HG03159 (cell line): ENCODE data around the gene C14orf119.

Source experiments
- ATAC-seq: cut with Tn5 transposase; IDR thresholded peaks from one replicate; pipeline ENCODE4 v1.9.1; 2021; ENCODE audit warnings: mild to moderate bottlenecking, moderate library complexity; ENCODE audit not compliant: unreplicated experiment

The C14orf119 gene

DNA sequence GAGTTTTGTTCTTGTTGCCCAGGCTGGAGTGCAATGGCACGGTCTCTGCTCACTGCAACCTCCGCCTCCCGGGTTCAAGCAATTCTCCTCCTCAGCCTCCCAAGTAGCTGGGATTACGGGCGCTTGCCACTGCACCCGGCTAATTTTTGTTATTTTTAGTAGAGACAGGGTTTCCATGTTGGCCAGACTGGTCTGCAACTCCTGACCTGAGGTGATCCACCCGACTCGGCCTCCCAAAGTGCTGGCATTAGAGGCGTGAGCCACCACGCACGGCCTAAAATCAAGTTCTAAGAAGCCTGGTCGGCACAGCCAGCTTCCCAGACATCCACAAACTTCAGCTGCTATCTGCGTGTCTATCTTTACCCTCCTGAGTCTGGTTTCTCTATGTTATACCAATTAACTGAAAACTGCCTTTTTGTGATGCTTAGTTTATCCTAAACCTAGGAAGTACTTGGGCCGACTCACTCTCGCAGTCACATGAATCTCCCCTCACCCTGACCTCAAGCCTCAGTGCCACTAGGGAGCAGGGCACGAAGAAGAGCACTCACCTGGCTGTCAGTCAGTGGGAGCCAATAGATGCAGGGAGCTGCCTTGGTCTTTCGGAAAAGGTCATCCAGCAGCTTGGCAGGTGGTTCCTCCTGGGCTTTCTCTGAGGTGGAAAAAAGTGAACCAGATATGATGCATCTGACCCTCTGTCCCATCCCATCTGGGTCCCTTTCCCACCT is 34.6 kb upstream of the C14orf119 start:
- ATAC-seq = no peak

DNA sequence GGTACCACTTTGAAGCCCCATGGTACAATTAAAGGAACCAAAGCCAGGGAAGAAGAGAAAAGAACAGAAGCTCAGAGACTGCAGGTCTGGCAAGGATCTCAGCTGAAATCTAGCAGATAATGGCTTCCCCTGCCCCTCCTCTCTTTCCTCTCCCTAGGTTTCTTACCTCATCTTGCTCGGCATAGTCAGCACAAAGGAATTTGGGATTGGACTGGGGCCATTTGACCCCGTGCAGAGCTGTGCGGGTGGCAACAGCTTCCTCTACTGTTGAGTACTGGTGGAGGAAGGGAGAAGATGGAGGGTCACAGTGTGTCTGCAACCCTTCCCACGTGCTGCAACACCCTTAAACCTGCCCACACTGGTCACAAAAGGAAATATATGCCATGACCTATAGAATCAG is 33.3 kb upstream of the C14orf119 start:
- ATAC-seq = no peak

DNA sequence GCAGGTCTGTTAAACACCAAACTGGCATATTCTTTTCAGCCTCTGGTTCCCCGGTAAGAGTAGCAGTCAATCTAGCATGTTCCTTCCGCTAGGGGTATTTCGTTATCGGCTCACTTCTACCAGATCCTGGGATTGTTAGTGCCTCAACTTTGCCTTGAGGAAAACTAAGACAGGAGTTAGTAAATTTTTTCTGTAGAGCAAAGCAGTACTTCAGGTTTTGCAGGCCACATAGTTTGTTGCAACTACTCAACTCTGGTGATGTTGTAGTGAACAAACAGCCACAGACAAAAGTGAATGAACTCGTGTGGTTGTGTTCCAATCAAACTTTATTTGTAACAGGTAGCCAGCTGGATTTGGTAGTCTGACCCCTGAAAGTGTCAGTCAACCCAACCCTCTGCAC is 31.7 kb upstream of the C14orf119 start:
- no peak for ATAC-seq

DNA sequence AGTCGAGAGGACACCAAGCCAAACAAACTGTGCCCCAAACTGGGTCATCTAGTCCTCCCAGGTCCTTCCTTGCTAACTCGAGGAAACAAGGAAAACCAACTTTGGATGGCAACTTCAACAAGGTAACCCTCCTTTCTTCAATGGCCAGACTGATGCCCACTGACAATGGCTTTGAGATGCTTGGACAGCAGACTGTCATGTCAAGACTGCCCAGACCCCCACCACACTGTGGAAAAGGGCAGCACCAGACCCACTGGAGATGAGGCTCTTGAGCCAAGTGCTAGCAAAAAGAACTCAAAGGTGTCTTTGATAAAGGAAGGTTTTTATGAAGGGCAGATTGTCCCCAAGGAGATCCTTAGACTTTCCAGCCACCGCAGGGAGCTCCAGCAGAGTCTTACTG is 28.9 kb upstream of the C14orf119 start:
- ATAC-seq = no peak

DNA sequence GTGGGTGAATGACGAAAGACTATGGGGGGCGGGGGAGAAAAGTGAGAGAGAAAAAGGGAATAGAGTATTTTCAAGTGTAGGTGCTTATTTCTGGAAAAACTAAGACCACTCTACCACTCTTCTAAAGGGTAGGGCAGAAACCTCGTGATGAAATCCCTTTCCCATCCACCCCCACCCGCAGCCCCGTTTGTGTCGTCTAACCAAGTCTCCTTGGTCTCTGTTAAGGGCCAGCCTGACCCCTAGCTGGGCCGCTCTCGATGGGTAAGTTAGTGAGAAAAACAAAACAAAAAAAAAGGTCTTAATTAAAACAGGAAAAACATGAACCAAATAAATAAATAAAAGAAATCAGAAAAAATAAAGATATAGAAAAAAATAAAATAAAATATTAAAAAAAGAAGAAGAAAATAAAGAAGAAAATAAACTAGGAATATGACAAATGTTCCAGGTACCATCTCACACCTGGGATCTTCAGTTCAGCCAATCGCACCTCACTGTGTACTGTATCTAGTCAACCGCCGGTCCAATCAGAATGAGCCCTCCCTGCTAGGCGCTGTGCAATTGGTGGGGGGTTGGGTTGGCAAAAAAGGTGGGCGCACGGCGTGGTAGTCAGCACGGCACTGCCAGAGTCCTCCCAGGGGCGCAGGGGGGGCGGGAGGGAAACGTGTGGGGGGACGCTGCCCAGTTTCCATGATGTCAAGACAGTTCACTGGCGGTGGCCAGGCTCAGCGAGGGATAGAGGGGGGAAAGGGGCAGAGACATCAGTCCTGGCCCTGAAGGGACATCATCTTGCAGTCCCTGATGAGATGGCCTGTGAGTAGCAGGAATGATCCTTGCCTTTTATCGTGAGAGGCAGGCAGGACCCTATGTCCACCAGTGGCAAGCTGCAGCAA is 28.2 kb upstream of the C14orf119 start:
- no peak for ATAC-seq

DNA sequence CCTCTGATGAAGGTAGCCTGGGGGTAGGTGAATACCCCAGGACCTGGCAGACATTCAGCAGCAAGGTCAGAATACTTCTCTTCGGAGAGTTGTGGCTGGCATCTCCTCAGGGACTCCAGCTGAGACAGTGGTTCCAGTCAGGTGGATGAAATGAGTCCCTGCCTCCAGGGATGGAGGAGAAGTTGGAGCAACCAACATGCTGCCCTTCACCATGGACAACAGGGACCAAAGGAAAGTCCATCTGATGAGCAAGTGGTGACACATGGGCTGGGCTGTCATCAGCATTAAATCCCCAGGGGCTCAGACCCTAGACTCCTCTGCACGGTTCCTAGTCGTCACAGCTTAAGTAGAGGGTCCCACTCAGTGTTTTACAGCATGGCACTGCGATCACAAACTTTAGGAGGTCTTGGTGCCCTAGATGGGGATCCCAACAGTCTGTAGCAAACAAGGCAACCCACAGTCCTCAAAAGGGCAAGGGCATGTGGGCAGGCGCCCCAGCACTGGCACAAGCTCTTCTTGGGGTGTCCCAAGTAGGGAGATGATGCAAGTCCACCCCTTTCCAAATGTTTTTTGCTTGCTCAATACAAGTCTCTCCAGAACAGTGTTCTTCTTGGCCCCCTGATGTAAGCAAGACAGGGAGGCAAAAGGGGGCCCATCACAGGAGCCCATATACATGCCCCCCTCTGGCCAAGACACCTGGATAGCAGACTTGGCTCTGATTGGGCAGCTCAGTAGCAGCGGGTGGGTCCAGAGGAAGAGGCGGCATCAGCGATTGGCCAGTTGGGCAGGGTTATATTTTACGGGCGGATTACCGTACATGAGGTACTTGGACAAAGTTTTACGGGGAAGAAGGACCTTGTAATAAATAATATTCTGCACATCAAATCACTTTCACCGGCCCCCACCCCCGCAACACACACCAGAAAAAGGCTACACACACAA is 27.2 kb upstream of the C14orf119 start:
- no peak for ATAC-seq

DNA sequence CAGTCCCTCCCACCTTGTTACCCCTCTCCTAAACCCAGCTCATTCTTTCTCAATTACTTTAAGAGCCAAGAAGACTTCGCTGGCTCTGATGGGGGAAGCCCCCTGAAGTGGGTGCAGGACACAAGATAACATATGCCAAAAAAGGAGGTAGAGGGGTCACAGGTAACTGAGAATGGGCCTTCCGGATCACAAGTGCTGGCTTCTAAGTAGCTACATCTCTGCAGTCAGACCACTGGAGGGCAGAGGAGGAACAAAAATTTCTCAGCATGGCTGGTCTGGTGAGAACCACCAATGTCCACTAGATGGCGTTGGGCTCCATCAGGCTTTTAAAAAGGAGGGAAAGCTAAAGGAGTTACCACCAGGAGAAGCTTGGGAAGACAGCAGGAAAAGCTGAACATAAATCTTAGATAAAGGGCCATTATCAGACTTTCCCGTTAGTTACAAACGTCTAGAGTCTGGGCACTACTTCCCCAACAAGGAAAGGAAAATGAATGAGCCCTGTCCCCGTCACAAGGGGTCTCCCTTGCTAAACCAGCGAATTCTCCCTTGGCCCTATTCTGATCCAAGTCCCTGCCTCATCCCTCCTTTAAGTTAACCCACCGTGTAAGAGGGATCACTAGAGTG is 26.4 kb upstream of the C14orf119 start:
- ATAC-seq = peak; percentile 78

DNA sequence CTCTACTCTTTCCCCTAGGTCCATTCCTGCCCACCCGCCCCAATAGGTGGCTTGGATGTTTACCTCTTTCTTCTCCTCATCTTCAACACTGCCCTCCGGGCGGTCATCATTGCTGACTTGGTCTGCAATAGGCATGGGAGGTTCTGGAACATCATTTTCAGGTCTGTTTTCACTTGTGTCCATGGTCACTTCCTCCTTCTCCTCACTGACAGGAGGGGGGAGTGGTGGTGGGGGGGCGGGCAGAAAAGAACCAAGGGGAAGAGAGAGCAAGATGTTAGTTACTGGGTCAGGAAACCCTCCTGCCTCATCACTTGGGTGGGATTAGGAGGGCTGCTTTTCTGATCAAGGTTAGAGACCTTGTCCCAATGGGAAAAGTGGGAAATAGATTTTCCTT is 25.9 kb upstream of the C14orf119 start:
- no peak for ATAC-seq

DNA sequence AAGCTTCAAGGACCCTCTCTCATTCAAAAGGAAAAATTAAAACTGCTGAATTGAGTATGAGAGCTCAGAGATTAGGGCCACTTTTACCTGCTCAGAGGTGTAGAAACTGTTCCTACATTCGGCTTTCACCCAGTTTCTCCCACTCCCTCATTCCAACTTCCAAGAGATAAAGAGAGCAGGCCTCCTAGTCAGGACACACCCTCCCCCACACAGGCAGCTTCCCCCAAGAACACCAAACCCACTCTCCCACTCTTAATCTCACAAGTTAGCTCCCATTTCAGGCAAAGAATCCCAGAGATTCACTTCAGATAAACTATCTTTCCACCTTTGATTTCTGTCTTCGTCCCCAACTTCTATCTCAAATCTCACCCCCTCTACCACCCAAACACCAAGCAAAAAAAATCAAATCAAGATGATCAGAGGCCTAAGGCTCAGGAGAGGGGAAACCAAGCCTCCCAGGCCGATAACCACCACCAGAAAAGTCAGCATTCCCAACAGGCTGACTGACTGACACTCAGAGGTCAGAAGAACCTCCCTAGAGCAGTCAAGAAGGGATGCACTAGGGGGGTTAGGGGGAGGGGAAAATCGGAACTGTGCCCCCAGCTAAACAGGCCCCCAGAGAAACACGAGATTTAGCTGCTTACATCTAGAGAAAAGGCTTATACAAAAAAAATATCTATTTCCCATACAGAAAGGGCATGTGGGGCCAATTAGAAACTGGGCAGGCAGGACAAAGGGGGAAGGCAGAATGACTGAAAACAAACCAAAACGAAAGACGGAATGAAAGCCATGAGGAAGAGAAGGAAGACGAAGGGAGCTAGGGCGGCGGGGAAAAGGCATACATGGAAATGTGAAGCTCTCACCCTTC is 24.8 kb upstream of the C14orf119 start:
- no peak for ATAC-seq

DNA sequence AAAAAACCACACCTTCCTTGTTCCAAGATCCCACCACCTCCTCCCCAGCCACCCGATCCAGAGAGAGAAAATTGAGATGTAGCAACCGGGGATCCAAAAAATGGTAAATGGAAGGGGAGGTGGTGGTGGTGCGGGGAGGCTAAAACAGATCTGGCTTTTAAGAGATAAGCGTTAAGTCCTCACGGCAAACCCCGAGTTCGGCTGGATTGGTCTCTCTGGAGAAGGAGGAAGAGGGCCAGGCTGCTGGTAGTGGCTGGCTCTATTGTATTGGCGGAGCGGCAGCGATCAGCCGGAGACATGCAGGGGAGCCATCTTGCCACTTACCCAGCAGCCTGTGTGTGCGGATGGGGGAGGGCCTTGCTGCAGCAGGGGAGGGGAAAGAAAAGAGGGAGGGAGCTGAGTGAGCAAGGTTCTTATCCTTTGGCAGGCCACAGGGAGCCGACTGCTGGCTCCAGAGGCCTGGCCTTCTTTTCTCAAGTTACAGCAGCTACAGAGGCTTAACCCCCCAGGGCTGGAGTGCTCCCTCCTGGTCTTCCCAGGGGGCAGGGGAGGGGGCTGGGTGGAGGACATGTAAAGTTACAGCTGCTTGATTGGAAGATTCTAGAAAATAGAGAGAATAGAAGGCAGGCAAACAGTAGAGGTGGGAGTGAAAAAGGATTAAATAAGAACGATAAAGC is 23.9 kb upstream of the C14orf119 start:
- ATAC-seq = peak; percentile 73

DNA sequence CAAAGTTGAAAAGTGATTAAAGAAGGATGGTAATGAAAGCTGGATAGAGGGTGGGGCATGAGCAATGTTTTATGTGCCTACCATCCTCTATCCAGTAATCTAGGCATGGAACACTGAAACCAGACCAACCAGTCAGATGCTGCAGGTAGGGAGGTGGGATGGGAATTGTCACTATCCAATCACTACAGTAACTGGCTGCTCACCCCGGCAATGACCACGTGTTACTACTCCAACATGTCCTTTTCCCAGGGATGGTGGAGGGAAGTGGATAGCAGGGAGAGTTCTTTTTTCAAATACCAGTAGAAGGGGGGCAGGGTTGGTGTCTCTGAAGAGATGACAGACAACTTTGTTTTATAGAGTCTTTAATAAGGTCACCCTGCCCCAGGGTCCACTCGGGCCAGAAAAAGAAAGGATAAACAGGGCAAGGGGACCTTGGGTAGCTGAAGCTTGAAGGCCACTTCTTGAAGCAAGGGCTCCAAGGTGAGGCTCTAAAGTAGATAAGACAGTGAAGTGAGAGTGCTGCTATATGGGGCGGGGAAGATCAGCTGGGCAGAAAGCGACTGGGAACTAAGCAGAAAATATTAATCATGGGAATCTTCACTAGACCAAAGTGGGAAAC is 23.3 kb upstream of the C14orf119 start:
- ATAC-seq = no peak

DNA sequence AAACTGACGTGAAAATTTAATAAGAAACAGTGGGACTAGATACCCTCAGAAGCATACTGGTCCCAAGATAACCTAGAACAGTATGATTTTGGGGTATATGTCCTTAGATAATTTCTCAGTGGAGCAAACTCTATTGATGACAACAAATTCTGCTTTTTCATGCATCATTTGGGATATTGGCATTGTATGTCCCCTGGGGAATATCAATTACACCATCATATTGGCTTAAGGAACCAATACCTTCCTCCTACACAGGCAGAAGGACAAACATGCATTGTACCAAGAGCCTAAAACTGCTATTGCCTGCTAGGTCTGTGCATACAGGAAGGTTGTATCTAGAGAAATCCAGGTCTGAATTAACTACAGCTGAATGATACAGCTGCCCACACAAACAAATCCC is 20.4 kb upstream of the C14orf119 start:
- ATAC-seq = no peak

DNA sequence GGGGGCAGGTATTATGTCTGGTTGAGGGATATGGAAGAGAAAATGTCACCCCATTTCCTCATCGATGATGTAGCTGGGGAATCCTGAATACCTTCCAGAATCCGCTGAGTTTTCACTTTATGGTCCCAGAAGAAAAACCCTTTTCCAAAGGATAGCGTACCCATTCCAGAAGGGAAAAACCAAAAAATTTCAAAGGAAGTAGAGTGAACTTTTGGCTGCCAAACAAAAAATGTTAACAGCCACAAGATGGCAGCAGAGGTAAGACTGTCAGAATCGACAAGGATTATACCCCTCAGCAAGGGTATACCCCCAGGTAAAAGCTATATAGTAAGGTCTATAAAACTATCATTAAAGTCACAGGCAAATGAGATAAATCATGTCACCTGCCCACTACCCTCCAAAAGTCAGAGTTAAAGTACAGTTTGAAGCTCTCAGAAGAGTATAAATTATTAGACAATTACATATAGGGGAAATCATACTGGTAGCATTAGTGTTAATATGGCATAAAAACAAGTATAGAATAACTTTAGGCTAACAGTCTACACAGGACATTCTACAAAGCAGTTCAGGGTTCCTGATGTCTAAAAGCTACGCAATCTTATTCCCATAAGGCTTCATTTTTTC is 18.4 kb upstream of the C14orf119 start:
- no peak for ATAC-seq

DNA sequence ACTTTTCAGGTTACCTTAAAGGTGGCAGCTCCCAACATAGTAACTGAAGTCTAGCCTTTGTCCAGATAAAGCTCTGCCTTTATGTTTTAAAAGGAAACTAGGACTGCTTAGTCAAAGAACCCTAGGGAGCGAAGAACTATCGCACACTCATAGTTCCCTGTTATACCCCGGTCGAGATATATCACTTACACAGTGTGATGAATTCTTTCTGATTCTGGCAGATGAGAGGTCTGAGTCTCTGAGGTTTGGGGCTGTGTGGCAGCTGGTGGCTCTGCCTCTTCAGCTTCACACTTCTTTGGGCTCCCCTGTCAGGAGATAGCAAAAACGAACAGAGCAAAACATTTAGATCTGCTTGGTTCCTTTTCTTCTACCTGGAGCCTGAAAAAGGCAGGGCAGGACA is 17.3 kb upstream of the C14orf119 start:
- no peak for ATAC-seq

DNA sequence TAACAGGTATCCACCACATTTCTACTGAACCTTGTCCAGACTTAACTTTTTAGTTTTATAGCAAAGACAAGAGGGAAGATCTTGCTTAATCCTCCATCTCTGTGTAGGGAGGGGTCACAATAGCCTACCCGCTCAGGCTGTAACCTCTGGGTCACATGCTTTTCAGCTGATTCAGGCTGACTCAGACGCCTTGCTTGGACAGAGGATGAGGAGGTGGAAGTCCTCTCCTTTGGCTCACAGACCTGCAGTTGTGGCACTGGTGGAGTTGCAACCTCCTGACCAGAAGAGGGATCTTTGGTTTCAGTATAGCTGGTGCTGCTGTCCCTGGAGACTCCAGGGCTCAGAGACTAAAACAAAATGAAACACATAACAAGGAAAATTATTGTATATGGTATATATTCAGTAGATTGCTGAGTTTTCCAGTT is 16.6 kb upstream of the C14orf119 start:
- no peak for ATAC-seq

DNA sequence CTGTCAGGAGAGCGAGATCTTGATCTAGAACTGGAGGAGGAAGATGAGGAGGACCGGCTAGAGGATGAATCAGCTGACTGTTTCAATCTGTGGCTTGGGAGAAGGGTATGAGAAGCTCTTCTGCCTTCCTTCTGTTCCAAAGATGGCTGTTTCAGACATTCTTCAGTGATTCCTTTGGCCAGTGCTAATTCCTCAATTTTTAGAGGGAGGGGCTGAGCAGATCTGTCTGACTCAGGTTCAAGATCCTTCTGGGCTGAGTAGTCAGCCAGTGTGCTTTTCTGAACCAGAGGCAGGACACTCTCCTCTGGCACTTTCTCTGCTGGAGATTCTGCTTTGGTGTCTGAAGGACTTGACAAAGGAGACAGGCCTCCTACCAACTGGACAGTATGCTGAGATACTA is 15.6 kb upstream of the C14orf119 start:
- ATAC-seq = no peak

DNA sequence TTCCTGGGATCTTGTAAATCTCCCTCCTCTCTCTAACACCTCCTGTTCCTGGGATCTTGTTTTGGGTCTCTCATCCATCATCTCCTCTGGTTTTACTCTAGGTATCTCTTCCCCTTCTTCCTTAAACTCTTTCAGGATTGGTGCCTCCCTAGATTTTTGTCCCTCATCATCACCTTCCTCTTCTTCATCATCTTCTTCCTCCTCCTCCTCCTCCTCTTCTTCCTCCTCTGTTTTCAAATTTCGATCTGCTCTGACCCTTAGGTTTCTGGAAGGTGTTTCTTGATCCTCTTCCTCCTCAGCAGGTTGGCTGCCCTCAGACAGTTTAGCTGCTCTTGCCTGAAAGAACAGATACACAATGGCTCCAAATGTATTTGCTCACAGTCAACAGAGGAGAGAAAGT is 14.8 kb upstream of the C14orf119 start:
- ATAC-seq = no peak

DNA sequence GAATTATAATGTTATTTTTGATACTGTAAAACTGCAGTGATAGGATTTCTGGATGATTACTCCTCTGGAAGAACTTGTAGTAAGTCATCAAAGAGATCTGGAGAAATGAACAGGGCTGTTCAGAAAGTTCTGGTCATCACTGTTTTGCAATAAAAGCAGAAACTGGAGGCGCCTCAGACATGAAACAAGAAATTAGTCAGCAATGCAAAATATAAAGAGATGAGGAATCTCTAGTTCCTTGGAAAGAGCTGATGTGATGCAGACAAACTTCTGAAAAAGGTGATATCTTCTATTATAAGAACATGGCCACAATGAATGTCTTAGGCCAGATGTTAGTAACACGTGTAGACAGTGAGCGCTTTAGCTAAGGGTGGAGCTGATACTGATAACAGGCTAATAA is 9.8 kb upstream of the C14orf119 start:
- no peak for ATAC-seq
